ENCODE measurements around the gene ADARB1.

Gene ADARB1

DNA sequence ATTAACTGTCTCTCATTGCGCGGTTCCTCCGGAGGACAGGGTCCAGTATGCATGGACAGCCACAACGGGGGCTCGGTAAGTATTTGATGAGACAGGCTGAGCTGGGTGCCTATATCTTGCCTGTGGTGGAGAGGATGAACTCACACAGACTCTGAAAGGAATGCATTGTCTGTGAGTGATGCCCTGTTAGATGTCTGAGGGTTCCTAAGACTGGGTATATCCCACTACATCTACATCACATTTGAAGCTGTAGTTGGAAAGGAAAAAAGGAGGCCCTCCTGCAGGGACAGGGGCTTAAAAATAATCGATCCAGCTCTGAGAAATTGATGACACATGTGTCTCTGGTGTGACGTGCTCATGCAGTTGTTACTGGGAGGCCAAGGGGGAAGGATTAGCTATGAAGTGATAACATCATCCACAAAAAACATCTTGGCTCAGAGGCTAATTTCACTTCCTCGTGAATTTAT lies 1.9 kb downstream of the ADARB1 start:
- DNase-seq: peak; percentile 52 to 56

DNA sequence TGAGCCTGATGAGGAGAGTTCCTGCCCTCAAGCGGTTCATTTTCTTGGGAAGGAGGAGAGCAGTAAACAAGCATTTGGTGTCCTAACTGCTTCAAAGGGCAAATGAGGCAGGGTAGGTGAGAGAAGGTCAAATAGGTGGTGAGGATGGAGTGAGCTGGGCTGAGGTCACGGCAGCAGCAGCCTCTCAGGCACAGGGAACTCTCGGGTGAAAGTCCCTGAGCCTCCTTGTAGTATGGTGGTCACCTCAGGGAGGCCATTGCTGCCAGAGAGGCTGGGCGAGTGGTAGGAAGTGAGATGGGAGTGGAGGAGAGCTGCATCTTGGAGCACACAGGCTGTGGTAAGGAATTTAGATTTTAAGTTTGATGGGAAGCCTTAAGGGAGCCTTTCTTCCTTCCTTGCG lies 4.0 kb downstream of the ADARB1 start:
- no peak for DNase-seq

DNA sequence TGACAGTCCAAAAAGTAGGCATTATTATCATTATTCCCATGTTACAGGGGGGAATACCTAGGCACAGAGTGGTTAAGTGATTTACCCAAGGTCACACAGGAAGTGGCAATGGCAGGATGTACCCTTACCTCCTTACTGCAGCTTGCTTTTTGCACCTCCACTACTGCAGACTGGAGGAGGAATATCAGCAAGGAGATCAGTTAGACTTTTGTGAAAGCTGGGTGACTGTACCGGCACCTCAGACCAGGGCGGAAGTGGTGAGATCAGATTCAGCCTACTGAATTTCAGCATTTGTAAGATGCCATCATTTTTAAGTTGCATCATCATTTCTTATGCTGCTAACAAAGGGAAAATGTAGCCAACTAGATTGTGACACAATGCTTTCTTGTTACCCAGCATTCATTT lies 4.5 kb downstream of the ADARB1 start:
- peak; percentile 91 to 92 for DNase-seq

DNA sequence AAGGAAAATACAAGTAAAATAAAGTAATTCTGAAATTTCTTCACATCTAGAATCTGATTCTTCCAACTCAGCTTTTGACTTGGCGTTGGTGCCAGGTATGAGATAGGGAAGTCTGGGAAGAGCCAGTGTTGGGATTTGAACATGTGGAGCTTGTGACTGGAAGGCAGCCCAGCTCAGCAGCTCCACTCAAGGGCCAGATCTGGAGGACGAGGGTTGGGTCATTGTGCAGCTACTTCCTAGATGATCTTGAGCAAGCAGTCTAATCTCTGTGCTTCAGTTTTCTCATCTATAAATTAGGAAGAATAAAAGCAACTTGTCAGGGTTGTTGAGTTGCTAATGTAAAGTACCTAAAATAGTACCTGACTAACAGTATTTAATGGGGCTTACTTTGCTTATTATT lies 5.0 kb downstream of the ADARB1 start:
- peak; percentile 40 to 46 for DNase-seq

DNA sequence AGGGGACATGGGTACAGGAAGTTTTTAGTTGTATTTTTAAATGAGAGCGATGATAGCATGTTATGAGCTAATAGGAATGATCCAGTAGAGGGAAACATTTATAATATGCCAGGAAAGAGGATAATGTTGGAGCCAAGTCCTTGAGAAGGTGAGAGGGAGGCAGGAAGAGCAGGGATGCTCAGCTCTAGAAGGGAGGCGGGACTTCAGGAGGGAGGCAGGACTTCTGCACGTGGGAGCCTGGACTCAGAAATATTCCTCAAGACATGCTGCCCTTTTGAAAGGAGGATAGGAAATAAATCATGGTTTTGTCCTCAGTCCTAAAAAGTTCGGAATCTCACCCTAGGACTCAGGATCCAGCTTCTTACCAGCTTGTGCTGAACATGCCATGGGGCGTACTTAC lies 5.9 kb downstream of the ADARB1 start:
- DNase-seq: no peak

DNA sequence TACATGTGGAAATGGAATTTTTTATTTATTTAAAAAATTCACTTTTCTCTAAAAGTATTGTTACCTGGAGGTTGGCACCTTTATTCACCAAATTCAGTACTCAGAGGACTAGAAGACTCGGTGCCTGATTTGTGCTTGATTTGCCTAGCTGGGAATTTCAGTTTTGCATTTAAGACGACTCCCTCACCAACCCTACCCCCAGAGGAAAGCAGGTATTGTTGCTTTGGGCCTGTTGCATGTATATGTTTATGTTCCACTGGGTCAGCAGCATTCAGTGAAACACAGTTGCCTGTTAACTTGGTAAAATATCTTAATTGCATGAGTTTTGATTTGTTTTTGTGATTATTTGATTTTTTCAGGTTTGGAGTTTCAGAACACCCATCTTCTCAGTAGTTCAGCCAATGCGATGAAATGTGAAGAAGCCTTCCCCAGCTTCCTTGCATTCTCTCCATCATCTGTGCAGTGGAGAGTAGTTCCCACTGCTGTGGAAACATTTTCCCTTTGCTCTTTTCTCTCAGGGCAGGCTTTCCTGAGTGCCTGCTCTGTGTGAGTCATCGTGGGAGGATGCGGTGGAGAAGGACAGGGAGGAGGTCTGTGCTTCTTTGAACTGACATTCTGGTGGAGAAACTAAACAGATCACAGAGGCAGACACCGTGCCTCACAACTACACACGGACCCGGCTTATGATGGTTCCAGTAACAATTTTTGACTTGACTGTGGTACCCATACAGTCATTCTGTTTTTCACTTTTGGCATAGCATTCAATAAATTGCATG lies 6.4 kb downstream of the ADARB1 start:
- DNase-seq: no peak

DNA sequence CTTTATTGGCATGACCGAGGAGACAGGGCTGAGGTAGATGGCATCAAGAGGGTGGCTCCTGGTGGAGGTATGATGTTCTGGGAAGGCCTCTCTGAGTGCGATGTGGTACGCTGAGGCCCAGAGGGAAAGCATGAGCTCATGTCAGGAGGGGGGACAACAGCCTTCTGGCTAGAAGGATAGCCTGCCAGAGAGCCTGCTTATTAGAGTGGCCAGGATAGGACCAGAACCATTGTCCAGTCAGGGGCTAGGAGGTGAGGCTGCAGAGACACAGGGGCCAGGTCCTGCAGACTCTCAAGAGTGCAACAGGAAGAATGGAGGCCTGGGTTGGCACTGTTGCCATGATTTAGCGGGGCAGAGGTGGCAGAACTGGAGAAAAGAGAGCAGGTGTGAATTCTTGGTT lies 7.3 kb downstream of the ADARB1 start:
- DNase-seq: no peak

DNA sequence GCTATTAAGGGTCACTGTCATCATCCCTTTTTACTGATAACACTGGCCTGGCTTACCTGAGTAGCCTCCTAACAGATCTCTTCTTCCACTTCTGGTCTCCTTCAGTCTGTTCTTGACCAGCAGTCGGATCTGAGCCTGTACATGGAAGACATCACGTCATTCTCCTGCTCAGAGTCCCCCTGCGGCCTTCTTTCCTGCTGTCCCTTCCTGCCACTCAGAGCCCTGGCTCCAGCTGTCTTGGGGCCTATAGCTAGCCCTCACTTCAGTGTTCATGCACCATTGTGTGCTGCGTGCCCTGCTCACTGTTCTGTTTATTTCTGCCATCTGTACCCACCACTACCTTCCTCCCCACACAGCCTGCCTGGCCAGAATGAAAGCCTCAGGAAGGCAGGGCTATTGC lies 8.4 kb downstream of the ADARB1 start:
- no peak for DNase-seq

DNA sequence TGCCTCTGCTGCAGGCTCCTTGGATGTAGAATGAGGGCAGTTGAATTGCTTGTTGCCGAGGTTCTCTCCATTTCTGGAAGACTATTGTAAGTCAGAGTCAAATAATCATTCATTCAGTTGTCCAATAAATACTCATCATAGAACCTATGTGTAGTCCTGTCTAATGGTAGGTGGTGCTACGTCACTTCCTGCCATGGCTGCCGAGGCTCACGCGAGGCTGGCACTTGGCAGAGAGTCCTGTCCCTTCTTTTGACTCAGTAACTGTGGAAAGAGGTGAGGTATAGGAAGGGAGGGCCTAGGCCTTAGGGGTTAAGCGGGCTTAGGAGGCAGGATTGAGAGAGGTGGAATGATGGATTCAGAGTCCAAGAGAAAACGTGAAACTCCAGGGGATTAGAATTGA lies 9.7 kb downstream of the ADARB1 start:
- DNase-seq: no peak

DNA sequence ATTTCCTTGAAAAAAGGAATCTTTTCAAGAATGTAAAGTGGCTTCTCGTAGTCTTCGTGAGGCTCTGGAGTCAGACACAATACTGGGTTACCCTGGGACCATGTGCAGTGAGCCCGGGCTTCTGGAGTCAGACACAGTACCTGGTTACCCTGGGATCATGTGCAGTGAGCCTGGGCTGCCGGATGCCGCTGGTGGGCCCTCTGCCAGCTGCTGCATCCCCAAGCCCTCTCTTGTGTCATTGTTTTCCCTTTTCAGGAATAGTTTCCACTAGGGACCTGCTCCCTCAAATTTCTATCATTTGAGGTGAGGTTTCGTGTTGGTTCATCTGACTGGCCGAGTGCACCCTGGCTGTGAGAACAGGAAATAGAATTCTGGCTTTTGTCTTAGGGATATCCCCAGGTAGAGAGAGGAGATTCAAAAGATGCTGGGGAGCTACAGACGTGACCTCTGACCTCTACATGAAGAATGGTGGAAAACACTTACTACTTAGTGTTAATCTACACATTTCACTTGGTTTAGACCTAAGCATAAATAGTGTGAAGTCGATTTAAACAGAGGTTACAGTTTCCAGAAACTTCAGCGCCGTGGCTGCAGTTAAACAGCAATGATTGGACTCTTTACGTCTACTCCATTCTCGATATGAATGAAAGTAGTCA lies 10.6 kb downstream of the ADARB1 start:
- DNase-seq: no peak

DNA sequence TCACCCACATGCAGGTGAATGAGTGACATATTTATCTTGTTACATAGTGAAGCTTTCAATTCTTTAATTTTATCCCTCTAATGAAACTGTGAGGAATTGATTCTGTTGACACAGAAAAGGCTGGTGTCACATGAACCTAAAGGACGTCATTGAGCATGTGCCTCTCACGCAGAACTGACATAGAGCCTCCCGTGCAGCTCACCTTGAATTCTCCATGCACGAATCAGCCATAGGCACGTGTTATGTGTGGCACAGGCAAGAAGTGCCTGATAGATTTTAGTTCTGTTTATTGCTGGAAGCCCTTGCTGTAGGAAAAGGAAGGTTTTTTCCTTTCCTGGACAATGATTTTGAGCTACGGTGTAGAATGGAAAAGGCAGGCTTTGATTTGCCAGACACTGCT lies 11.3 kb downstream of the ADARB1 start:
- DNase-seq: no peak

DNA sequence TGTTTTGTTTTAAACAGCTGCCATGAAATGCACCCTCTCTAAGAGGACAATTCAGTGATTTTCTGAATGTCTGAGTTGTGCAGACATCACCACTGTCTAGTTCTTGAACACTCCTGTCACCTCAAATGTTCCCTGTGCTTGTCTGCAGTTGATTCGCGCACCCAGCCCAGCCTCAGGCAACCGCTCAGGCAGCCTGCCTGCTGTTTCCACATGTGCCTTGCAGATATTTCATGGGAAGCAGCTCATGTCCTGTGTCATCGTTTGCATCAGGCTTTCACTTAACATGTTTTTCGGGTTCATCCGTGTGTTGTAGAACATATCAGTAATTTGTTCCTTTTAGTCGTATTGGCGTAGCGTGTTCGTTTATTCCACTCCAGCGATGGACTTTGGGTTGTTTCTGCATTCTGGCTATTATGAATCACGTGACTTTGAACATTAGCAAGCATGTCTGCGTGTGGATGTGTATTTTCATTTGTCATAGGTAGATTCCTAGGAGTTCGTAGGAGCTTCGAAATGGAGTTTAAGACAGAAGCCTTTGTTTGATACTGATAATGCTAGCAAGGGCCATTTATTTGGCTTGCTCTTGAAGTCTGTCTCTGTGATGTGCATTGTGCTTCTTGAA lies 12.1 kb downstream of the ADARB1 start:
- DNase-seq: no peak

DNA sequence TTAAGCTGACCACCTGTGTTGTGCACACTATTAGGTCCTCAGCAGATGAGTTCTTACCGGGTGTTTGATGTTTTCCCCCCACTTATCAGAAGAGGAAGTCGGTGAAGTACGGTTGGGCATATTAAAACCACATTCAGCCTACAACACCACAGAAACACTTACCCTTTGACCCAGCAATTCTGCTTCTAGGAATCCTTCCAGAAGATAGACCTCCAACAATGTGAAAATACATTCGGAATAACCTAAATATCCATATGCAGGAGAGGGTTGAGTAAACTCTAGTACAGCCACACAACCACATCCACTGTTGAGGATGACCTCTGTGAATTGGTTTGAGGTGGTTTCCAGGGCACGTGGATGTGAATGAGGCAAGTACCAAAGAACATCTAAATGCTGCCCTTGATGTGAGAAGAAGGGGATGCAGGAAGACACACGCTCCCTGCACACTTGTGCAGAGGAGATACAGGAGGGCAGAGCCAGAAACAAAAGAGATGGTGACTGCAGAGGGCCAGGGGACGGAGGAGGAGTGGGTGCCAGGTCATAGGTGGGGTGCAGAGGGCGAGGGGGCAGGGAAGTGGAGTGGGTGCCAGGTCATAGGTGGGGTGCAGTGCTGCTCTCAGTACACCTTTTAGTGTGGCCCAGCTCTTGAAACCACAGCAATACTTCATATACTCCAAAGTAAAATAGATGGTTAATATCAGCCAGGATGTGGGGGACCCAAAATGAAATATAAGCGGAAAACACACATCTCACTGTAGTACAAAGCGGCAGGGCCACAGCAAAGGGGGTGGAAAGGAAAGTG lies 12.8 kb downstream of the ADARB1 start:
- DNase-seq: peak; percentile 7 to 26

DNA sequence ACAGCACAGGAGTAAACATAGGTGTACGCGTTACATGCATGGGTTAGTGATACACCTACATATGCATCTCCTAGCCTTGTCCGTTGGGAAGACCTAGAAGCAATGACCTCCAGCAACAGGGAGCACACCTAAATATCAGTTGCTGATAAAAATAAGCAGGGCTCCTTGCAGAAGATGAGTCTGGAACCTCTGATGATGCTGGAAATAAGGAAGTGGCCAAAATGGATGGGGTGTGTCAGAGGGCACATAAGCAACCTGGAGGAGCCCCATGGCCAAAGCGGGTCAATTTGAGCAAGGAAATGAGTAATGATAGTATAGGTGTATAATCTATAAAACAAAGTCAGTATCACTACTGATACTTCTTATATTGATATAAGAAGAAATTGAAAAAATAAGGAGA lies 13.7 kb downstream of the ADARB1 start:
- no peak for DNase-seq

DNA sequence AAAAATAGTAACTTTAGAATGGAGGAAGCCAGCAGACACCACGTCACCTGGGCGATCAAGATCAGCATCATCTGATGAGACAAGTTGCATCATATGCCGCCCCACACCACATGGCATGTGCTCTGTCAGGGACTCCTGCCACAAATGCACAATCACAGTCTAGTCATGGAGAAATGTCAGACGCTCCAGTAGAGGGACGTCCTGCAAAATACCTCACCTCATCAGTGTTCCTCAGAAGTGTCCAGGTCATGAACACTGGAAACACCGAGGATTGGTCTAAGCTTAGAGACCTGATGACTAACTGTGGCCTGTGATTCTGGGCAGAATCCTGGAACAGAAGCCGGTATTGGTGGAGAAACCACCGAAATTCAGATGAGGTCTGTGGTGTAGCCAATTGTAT lies 14.3 kb downstream of the ADARB1 start:
- DNase-seq: no peak

DNA sequence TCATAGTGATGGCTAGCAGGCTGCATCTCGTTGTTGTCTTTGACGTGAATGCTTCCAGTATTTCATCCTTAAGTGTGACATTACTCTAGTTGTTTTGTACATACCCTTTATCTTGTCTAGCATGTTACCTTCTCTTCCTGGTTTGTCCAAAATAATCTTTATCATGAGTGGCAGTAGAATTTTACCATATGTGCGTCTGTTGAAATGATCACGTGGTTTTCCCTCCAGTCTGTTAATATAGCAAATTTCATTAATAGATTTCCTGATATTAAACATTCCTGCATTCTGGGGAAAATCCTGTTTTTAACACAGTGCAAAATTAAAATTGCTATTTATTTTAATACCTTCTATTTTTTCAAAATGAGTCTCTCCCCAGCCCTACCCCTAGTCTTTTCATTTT lies 15.6 kb downstream of the ADARB1 start:
- no peak for DNase-seq

DNA sequence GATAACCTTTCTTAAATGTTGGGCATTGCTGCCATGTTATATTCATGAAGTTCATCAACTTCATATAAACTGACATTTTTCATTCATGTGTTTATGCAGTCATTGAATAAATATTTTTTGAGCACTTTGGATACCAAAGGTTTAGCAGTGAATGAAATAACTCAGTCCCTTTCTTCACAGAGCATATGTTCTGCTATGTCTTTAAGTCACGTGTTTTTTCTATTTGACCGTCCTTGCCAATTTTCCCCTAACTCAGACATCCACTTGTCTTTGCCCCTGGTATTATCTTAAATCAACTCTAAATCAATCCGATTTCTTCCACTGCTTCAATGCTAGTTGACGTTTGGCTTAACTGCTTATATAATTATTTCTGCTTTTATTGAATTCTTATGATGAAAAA lies 16.6 kb downstream of the ADARB1 start:
- DNase-seq: no peak

DNA sequence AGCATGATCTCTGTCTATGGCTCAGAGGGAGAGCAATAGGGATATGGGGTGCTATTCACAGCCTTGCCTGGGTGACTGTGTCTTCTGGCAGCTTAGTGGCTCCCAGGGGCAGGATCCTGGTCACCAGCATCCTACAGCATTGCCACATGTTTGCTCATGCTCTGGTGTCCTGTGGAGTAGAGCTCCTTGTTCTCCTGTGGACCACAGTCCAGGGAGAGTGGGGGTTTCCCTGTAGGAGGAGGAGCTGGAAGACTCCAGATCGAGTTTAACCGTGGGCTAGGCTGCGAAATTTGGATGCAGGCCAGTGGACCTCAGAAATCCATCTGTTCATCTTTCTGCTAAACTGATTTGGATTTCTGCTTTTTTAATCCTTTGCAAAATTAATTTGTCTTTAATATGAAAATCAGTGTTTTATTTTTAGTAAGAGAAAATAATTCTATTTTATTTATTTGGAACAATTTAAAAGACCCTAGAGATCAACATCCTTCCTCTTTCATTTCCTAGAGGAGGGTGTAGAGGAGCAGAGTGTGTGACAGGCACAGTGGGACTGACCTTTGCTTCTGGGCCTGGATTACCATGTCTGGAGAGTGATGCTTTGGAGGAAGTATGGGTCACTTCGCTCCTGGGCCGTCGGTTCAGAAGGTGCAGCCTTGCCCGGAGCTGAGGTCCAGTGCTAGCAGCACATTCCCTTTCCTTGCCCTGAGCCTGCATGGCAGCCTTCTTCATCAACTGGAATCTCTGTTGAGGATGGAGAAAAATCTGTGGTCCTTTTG lies 17.4 kb downstream of the ADARB1 start:
- no peak for DNase-seq

DNA sequence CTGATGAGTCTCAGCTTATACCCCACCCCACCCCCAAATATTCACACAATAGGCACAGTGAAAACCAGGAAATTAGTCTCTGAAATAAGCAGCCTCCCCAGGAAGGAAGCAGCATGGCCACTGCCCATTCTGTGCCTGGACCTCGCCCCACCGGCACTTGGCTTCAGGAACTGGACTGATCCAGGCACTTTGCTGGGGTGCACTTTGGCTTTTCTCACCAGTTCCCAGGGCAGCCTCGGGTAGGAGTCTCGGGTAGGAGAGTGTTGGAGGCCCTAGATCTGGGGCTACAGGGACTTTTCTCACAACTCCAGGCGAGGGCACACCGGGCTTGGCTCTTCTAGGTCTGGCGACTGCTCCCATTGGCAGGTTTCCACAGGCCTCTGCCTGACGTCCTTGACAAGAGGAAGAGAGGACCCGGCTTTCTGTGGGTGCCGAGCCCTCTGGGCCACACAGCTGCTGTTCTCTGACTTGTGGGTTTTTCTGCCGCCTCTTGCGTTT lies 18.7 kb downstream of the ADARB1 start:
- no peak for DNase-seq

DNA sequence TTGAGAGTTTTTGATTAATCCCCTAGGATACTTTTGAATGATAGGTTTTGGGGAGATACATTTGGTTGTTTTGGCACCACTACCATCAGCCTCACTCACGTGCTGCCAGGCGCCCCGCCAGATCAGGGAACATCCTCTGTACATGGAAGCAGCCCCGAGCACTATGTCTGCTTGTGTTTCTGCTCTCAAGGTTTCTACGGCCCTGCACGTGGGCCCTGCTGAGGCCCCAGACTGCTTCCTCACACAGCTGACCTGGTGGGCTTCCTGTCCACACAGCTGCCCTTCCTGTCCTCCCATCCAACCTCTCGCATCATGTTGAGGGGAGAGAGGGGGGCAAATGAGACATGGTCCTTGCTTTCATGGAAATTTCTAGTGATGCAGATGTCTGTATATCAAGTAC lies 20.0 kb downstream of the ADARB1 start:
- no peak for DNase-seq

DNA sequence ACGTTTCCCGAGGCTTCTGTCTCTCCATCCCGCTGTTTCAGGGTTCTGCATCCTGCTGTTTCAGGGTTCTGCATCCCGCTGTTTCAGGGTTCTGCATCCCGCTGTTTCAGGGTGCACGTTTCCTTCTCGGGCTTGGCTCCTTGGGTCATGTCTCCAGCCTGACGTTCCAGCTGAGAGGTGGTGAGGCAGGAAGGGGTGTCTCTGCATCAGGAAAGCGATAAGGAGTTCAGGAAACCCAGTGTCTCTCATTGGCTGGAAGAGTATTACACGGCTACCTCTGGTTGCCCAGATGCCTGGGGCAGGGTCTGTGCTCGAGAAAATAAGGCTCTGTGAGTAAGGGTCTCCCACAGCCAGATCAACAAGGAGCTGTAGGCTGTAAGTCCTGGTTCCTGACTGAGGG lies 21.1 kb downstream of the ADARB1 start:
- DNase-seq: no peak

DNA sequence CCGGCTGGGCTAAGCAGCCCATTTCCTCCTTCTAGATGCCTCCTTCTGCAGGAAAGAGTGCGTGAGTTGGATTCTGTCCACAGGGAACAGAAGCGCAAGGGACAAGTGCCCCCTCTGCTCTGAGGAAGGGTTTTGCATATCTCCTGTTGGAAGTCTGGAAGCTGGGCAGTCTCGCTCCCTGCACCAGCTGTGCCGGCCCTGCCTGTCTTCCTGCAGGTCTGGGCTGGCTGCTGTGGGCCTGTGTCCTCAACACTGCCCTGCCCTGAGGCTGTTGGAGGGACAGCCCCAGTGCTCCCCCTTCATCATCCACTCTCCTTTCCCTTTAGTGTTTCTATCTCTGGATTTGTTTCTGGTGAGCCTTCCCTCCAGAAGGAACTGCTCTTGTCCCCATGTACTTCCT lies 21.8 kb downstream of the ADARB1 start:
- DNase-seq: no peak

Measured in inflammatory macrophage treated with lipopolysaccharide for 1 hour (primary cell).